ENCODE data around the gene SOX13.

- TF ChIP-seq RAD21 (IDR thresholded peaks at IDR 0.05; ENCODE audit: low read depth) (no peak), EGR1 (IDR thresholded peaks at IDR 0.05) (no peak), EP300 (IDR thresholded peaks at IDR 0.05; ENCODE audit: borderline replicate concordance) (no peak), TAF1 (IDR thresholded peaks at IDR 0.05; ENCODE audit: low read depth) (no peak), USF1 (IDR thresholded peaks at IDR 0.05) (no peak), YY1 (IDR thresholded peaks at IDR 0.05; ENCODE audit: low read depth) (no peak), TCF12 (IDR thresholded peaks at IDR 0.05; ENCODE audit: low read depth) (no peak), CEBPB (IDR thresholded peaks at IDR 0.05) (no peak)
- TF ChIP-seq, protein P1, sequence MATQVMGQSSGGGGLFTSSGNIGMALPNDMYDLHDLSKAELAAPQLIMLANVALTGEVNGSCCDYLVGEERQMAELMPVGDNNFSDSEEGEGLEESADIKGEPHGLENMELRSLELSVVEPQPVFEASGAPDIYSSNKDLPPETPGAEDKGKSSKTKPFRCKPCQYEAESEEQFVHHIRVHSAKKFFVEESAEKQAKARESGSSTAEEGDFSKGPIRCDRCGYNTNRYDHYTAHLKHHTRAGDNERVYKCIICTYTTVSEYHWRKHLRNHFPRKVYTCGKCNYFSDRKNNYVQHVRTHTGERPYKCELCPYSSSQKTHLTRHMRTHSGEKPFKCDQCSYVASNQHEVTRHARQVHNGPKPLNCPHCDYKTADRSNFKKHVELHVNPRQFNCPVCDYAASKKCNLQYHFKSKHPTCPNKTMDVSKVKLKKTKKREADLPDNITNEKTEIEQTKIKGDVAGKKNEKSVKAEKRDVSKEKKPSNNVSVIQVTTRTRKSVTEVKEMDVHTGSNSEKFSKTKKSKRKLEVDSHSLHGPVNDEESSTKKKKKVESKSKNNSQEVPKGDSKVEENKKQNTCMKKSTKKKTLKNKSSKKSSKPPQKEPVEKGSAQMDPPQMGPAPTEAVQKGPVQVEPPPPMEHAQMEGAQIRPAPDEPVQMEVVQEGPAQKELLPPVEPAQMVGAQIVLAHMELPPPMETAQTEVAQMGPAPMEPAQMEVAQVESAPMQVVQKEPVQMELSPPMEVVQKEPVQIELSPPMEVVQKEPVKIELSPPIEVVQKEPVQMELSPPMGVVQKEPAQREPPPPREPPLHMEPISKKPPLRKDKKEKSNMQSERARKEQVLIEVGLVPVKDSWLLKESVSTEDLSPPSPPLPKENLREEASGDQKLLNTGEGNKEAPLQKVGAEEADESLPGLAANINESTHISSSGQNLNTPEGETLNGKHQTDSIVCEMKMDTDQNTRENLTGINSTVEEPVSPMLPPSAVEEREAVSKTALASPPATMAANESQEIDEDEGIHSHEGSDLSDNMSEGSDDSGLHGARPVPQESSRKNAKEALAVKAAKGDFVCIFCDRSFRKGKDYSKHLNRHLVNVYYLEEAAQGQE (IDR thresholded peaks at IDR 0.05; ENCODE audit: low read depth) = no peak
- TF ChIP-seq, protein P2, sequence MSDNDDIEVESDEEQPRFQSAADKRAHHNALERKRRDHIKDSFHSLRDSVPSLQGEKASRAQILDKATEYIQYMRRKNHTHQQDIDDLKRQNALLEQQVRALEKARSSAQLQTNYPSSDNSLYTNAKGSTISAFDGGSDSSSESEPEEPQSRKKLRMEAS (IDR thresholded peaks at IDR 0.05) = no peak
Observed at GRCh38 chr1:204126386-204126785, 53.5 kb downstream of the SOX13 start.
